HepG2 (cell line): ENCODE measurements around the gene TOPBP1. TPM values are rescaled to one million over a fixed set of nuclear protein-coding genes. Genes with fewer than 3 reads are reported as not detected.

Source experiments
- CAMTA2 ChIP-seq: sonication (generic); formaldehyde crosslinking; IDR thresholded peaks from 2 replicates; pipeline ENCODE4 v1.4.0; 2020; ENCODE audit warnings: mild to moderate bottlenecking, missing genetic modification reagents, borderline replicate concordance
- CREB1 ChIP-seq, 2 experiments: fragments of 450-650 bp in 1 of 2; IDR thresholded peaks; 2 replicates each; pipeline ENCODE4 v1.6.1; 2016 to 2017; ENCODE audit warnings: control low read depth in 1 of 2, mild to moderate bottlenecking in 1 of 2, missing compliant biosample characterization in 1 of 2, missing genetic modification characterization in 1 of 2
- E2F2 ChIP-seq: sonication (generic); formaldehyde crosslinking; IDR thresholded peaks from 2 replicates; pipeline ENCODE4 v1.4.0; 2020; ENCODE audit warnings: missing genetic modification reagents, borderline replicate concordance
- FOSL1 ChIP-seq: sonication (generic); formaldehyde crosslinking; IDR thresholded peaks from 2 replicates; pipeline ENCODE4 v1.9.0; 2021; ENCODE audit warnings: missing genetic modification reagents, borderline replicate concordance
- GMEB2 ChIP-seq: IDR thresholded peaks from 2 replicates; pipeline ENCODE4 v1.6.1; 2016; ENCODE audit warnings: missing biosample characterization, missing genetic modification reagents, low read depth
- HMGA1 ChIP-seq: sonication (generic); formaldehyde crosslinking; conservative IDR thresholded peaks from 2 replicates; pipeline ENCODE4 v1.4.0; 2020; ENCODE audit warnings: missing genetic modification reagents
- HNF4G ChIP-seq, 2 experiments: sonication (generic) in 1 of 2; formaldehyde crosslinking in 1 of 2; IDR thresholded peaks; 2 replicates each; pipeline versions ENCODE4 v1.4.0 to v1.6.1; 2011 to 2020; ENCODE audit warnings: borderline replicate concordance in 2 of 2, low read depth in 2 of 2, mild to moderate bottlenecking in 2 of 2, low read length in 1 of 2, missing genetic modification reagents in 1 of 2, moderate library complexity in 1 of 2
- MBNL3 ChIP-seq: fragments of 250-450 bp; sonication (Bioruptor Pico); conservative IDR thresholded peaks from 2 replicates; pipeline ENCODE4 v1.8.0; 2022; ENCODE audit warnings: mild to moderate bottlenecking, inconsistent platforms
- NFYC ChIP-seq: IDR thresholded peaks from 2 replicates; pipeline ENCODE4 v1.6.1; 2016; ENCODE audit warnings: missing genetic modification reagents, missing compliant biosample characterization
- NR2F1 ChIP-seq, 2 experiments: fragments of 450-650 bp in 1 of 2; formaldehyde crosslinking in 1 of 2; IDR thresholded peaks; 2 replicates each; pipeline versions ENCODE4 v1.5.0 to v1.6.1; 2016 to 2020; ENCODE audit warnings: mild to moderate bottlenecking in 1 of 2, missing compliant biosample characterization in 1 of 2, missing genetic modification reagents in 1 of 2, moderate library complexity in 1 of 2
- NR2F6 ChIP-seq, 2 experiments: IDR thresholded peaks; 2 replicates each; pipeline ENCODE4 v1.6.1; 2016; ENCODE audit warnings: antibody characterized with exemption in 1 of 2, mild to moderate bottlenecking in 1 of 2
- SIX1 ChIP-seq: sonication (generic); formaldehyde crosslinking; IDR thresholded peaks from 2 replicates; pipeline ENCODE4 v1.4.0; 2020; ENCODE audit warnings: missing genetic modification reagents, borderline replicate concordance
- STAT6 ChIP-seq: sonication (generic); formaldehyde crosslinking; IDR thresholded peaks from 2 replicates; pipeline ENCODE4 v1.4.0; 2020; ENCODE audit warnings: missing genetic modification reagents, mild to moderate bottlenecking, borderline replicate concordance
- WIZ ChIP-seq: sonication (generic); formaldehyde crosslinking; IDR thresholded peaks from 2 replicates; pipeline ENCODE4 v1.5.1; 2020; ENCODE audit warnings: mild to moderate bottlenecking, missing genetic modification reagents
- ZFP82 ChIP-seq: sonication (generic); formaldehyde crosslinking; IDR thresholded peaks from 2 replicates; pipeline ENCODE4 v1.5.1; 2020; ENCODE audit warnings: mild to moderate bottlenecking, missing genetic modification reagents, borderline replicate concordance
- ZFX ChIP-seq: sonication (generic); formaldehyde crosslinking; IDR thresholded peaks from 2 replicates; pipeline ENCODE4 v1.4.0; 2020; ENCODE audit warnings: mild to moderate bottlenecking, low read depth, missing genetic modification reagents, moderate library complexity
- ZNF230 ChIP-seq: sonication (generic); formaldehyde crosslinking; IDR thresholded peaks from 2 replicates; pipeline ENCODE4 v1.4.0; 2020; ENCODE audit warnings: mild to moderate bottlenecking, missing genetic modification reagents
- ZNF251 ChIP-seq: sonication (generic); formaldehyde crosslinking; IDR thresholded peaks from 2 replicates; pipeline ENCODE4 v1.9.0; 2021; ENCODE audit warnings: mild to moderate bottlenecking, missing genetic modification reagents
- ZNF3 ChIP-seq: IDR thresholded peaks from 2 replicates; pipeline ENCODE4 v1.7.0; 2017; ENCODE audit warnings: inconsistent platforms
- ZNF331 ChIP-seq: sonication (generic); formaldehyde crosslinking; IDR thresholded peaks from 2 replicates; pipeline ENCODE4 v1.4.0; 2020; ENCODE audit warnings: missing genetic modification reagents
- ZNF333 ChIP-seq: sonication (generic); formaldehyde crosslinking; IDR thresholded peaks from 2 replicates; pipeline ENCODE4 v1.4.0; 2020; ENCODE audit warnings: mild to moderate bottlenecking, missing genetic modification reagents, borderline replicate concordance
- ZNF337 ChIP-seq: sonication (generic); formaldehyde crosslinking; IDR thresholded peaks from 2 replicates; pipeline ENCODE4 v1.5.1; 2020; ENCODE audit warnings: missing genetic modification reagents, low read depth, mild to moderate bottlenecking, borderline replicate concordance
- ZNF660 ChIP-seq: sonication (generic); formaldehyde crosslinking; IDR thresholded peaks from 2 replicates; pipeline ENCODE4 v1.5.1; 2020; ENCODE audit warnings: mild to moderate bottlenecking, low read depth, missing genetic modification reagents, borderline replicate concordance
- ZNF747 ChIP-seq: sonication (generic); formaldehyde crosslinking; IDR thresholded peaks from 2 replicates; pipeline ENCODE4 v1.8.1; 2023; ENCODE audit warnings: missing genetic modification reagents, mild to moderate bottlenecking, borderline replicate concordance
- ZNF768 ChIP-seq: sonication (generic); formaldehyde crosslinking; IDR thresholded peaks from 2 replicates; pipeline ENCODE4 v1.4.0; 2020; ENCODE audit warnings: missing genetic modification reagents
- polyA plus RNA-seq, 8 experiments: library from polyadenylated mRNA; depleted of rRNA in 3 of 8; stranded (reverse) in 7 of 8; unstranded in 1 of 8; fragments of >200 nt; fragmentation: Illumina TruSeq in 4 of 8; extraction: Trizol in 4 of 8; gene quantifications; 2 replicates each; pipeline versions ENCODE4 v1.2.1 to v1.2.3, GENCODE V29; 2011 to 2016; ENCODE audit warnings: low read depth in 4 of 8, missing spikeins in 1 of 8, mixed read lengths in 1 of 8; ENCODE audit not compliant: insufficient read depth in 1 of 8
- total RNA-seq, 5 experiments: library from RNA; depleted of rRNA; stranded (reverse); fragments of >200 nt; fragmentation: Illumina TruSeq; extraction: Trizol; gene quantifications; 2 replicates each; pipeline ENCODE4 v1.2.3, GENCODE V29; 2016; ENCODE audit warnings: low read depth in 1 of 5

TOPBP1 gene
- total and polyA plus RNA-seq, 2 of the 13 experiments (the other 11 are each of a cell fraction or from before 2014, with no cell fraction given), result 24.3 to 42.9 TPM

- TF ChIP-seq FOSL1 (CRISPR knock-in tag) (no peak), GMEB2 (CRISPR knock-in tag) (no peak), CREB1 (IDR thresholded peaks at IDR 0.05) (no peak), CREB1 (CRISPR knock-in tag; IDR thresholded peaks at IDR 0.05) (no peak), STAT6 (no peak), ZFX (no peak), SIX1 (no peak), CAMTA2 (CRISPR knock-in tag) (no peak), WIZ (0 out of 2 replicates have a peak, but pooled peaks have one; percentile 51), E2F2 (CRISPR knock-in tag) (no peak), ZNF333 (CRISPR knock-in tag) (no peak), ZNF3 (CRISPR knock-in tag) (no peak), HMGA1 (no peak), HNF4G (IDR thresholded peaks at IDR 0.05; ENCODE audit: borderline replicate concordance, low read depth, low read length) (peak; percentile 12; the same call in 1 of the 2 replicates), HNF4G (CRISPR knock-in tag; IDR thresholded peaks at IDR 0.05; ENCODE audit: borderline replicate concordance, low read depth) (no peak), MBNL3 (CRISPR knock-in tag) (no peak), ZNF337 (CRISPR knock-in tag) (no peak), NR2F1 (CRISPR knock-in tag; IDR thresholded peaks at IDR 0.05) (0 out of 4 replicates have a peak, but pooled peaks of 1 of the 2 experiments have one; percentile 29), ZFP82 (CRISPR knock-in tag) (no peak), ZNF230 (no peak), ZNF251 (CRISPR knock-in tag) (no peak), NR2F6 (IDR thresholded peaks at IDR 0.05) (no peak), NR2F6 (CRISPR knock-in tag; IDR thresholded peaks at IDR 0.05) (no peak), ZNF768 (CRISPR knock-in tag) (no peak), NFYC (no peak), ZNF331 (CRISPR knock-in tag) (no peak), ZNF747 (CRISPR knock-in tag) (no peak), ZNF660 (CRISPR knock-in tag) (no peak)
Observed at GRCh38 chr3:133669949-133670524, 8.3 kb upstream of the TOPBP1 start (continued).
